Heart left ventricle (tissue), 13 donors: ENCODE results near the gene MSH5.

ENCODE experiments used
- CTCF ChIP-seq, 12 donors: fragments of 200-600 bp; sonication (generic) in 4 of 12; IDR thresholded peaks; one replicate each; pipeline versions ENCODE4 v1.5.0 to v1.8.0; 2018 to 2022; ENCODE audit warnings: antibody characterized with exemption in 12 of 12, mild to moderate bottlenecking in 5 of 12
- POLR2A ChIP-seq, 2 donors: fragments of 450-650 bp; IDR thresholded peaks; one replicate each; pipeline ENCODE4 v1.6.1; 2017; ENCODE audit warnings: antibody characterized with exemption in 2 of 2, mild to moderate bottlenecking in 2 of 2, moderate library complexity in 2 of 2
- donor health status: ischemic (EF 13 %, LVEDD 7.1; RV severe dilation, severe dysfunction).
- donor health status: DM: no; HTN: yes; CAD: no.
- donor health status: DM: no; HTN: no; CAD: no.
- donor health status: ischemic (EF 25% LVEDD 6.9; RV normal size, moderate dysfunction).
- donor health status: ischemic (EF 25% LVEDD 5.7; RV mildly dilated, moderate dysfunction).
- donor health status: ischemic (EF 35%, LVEDD 5.7; RV mildly dilated, moderate dysfunction).
- donor health status: nonischemic (EF 11% LVEDD 7.7; RV severe dilation, severe dysfunction).
- donor health status: DM: yes; HTN: yes; CAD: no.
- donor health status: PGD.
- donor health status: ischemic (EF 29% LVEDD 5.4; RV normal size, mild dysfunction).
- donor health status: nonischemic (EF 23%, LVEDD 6.1; RV moderate dilation, normal function).

DNA sequence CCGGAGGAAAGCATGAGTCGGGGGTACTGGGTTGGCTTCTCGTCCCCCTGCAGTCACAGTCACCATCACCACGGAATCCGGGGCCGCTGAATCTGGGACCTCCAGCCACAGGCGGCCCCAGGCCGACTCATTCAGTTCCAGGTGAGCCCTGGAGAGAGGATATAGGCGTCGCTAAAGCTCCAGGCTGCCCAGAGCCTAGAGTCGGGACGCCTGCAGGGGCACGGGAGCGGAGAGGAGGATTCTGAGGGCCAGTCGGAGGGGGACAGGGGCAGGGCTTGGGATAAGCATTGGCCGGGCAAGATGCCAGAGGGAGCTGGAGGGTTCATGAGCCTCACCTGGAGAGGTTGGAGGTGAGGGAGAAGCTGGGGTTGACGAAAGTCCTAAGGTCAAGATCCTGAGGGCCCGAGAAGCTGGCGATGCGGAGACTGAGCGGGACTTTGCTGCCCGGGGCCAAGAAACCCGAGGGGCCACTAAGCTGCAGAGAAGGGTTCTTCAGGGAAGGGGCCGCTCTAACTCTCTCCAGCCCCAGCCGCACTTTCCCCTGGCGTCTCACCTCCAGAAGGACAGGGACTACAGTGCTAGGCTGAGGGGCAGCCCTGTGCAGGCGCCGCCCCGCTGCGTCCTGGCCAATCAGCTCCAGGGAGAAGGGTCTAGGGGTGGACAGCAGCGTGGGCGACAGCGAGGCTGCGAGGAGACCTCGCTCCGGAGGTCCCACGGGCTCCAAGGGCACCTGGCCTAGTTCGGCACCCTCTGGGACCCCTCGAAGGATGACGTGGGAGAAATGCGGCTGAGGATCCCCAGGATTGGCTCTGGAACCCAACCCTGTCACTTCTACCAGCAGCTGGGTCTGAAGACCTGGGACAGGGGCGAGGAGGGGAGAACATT is 26.3 kb downstream of the MSH5 start:
- TF ChIP-seq CTCF (IDR thresholded peaks at IDR 0.05) (no peak), POLR2A (IDR thresholded peaks at IDR 0.05) (no peak)
